Nephron progenitor cell (in vitro differentiated cells): ENCODE data around the gene CDC42EP2.

ENCODE experiments used
- DNase-seq: peaks from one replicate; pipeline ENCODE4 v3.0.0; 2021
- H3K27ac Mint-ChIP-seq: 2 replicates; pipeline ENCODE4 v1.8.0; 2021; ENCODE audit warnings: mild to moderate bottlenecking, moderate library complexity, mixed read lengths
- H3K27me3 Mint-ChIP-seq: 2 replicates; pipeline ENCODE4 v1.8.0; 2021; ENCODE audit warnings: mild to moderate bottlenecking, low read depth, mixed read lengths; ENCODE audit not compliant: poor library complexity
- H3K36me3 Mint-ChIP-seq: 2 replicates; pipeline ENCODE4 v1.8.0; 2021; ENCODE audit warnings: low read depth, mixed read lengths
- H3K4me1 Mint-ChIP-seq: 2 replicates; pipeline ENCODE4 v1.8.0; 2021; ENCODE audit warnings: mixed read lengths
- H3K4me3 Mint-ChIP-seq: 2 replicates; pipeline ENCODE4 v1.8.0; 2021; ENCODE audit warnings: mild to moderate bottlenecking, moderate library complexity, mixed read lengths
- H3K9me3 Mint-ChIP-seq: 2 replicates; pipeline ENCODE4 v1.8.0; 2021; ENCODE audit warnings: mild to moderate bottlenecking, moderate library complexity, mixed read lengths
- CTCF ChIP-seq: fragments of 200-600 bp; sonication (generic); IDR thresholded peaks from 2 replicates; pipeline ENCODE4 v1.5.0; 2021; ENCODE audit warnings: antibody characterized with exemption

Gene CDC42EP2

GRCh38 chr11:65314501-65315203 lies at the start of gene CDC42EP2:
Gene CDC42EP2, plus strand, starts transcription at chr11:65314866. Its CDS starts 6,033 bp downstream, at chr11:65320899.
- DNase-seq: peak; percentile 93
- Mint-ChIP-seq H3K4me3 (peak within 1 kb of the TSS; percentile 78), H3K27me3 (peaks cover 26% of the 10 kb centered on the region), H3K9me3 (no peaks in the 10 kb centered on the region), H3K36me3 (no peaks in the 10 kb centered on the region), H3K27ac (no peak within 1 kb of the TSS), H3K4me1 (peaks cover 57% of the 10 kb centered on the region)
- TF ChIP-seq CTCF: no peak

GRCh38 chr11:65266210-65266609 lies 48.5 kb upstream of the CDC42EP2 start:
- H3K36me3 Mint-ChIP-seq: peaks cover 53% of the 10 kb centered on the region
- peaks cover 36% of the 10 kb centered on the region for H3K4me1 Mint-ChIP-seq
- H3K9me3 Mint-ChIP-seq: no peaks in the 10 kb centered on the region
- DNase-seq: no peak
- no peak for TF ChIP-seq CTCF
- no peak overlapping the region for H3K4me3 Mint-ChIP-seq
- no peaks in the 10 kb centered on the region for H3K27me3 Mint-ChIP-seq
- H3K27ac Mint-ChIP-seq: peak overlapping the region; percentile 52

GRCh38 chr11:65274735-65275682 lies 39.7 kb upstream of the CDC42EP2 start:
- peak; percentile 68 for TF ChIP-seq CTCF
- Mint-ChIP-seq H3K4me3 (no peak overlapping the region), H3K36me3 (peaks cover 48% of the 10 kb centered on the region), H3K27ac (no peak overlapping the region), H3K4me1 (no peaks in the 10 kb centered on the region), H3K9me3 (no peaks in the 10 kb centered on the region), H3K27me3 (no peaks in the 10 kb centered on the region)
- DNase-seq: peak; percentile 57

- Mint-ChIP-seq H3K4me3 (no peak overlapping the region), H3K27me3 (no peaks in the 10 kb centered on the region), H3K9me3 (no peaks in the 10 kb centered on the region), H3K36me3 (peaks cover 45% of the 10 kb centered on the region), H3K27ac (no peak overlapping the region), H3K4me1 (no peaks in the 10 kb centered on the region)
- no peak for TF ChIP-seq CTCF
- DNase-seq: no peak
Observed at GRCh38 chr11:65275906-65276305, 38.8 kb upstream of the CDC42EP2 start.

- H3K36me3 Mint-ChIP-seq: peaks cover 53% of the 10 kb centered on the region
- TF ChIP-seq CTCF: no peak
- no peaks in the 10 kb centered on the region for H3K4me1 Mint-ChIP-seq
- DNase-seq: no peak
- no peaks in the 10 kb centered on the region for H3K27me3 Mint-ChIP-seq
- no peaks in the 10 kb centered on the region for H3K9me3 Mint-ChIP-seq
- no peak overlapping the region for H3K27ac Mint-ChIP-seq
- no peak overlapping the region for H3K4me3 Mint-ChIP-seq
Observed at GRCh38 chr11:65277631-65278277, 36.9 kb upstream of the CDC42EP2 start.
